K562 (cell line): Measurements from ENCODE around the gene SNX17. TPM values are rescaled to one million over a fixed set of nuclear protein-coding genes. Genes with fewer than 3 reads are reported as not detected.

Source experiments
- CEBPB ChIP-seq: fragments of 450-650 bp; IDR thresholded peaks from 2 replicates; pipeline ENCODE4 v1.6.1; 2016; ENCODE audit warnings: missing genetic modification characterization, missing compliant biosample characterization
- HDAC1 ChIP-seq, 2 experiments: fragments of 450-650 bp; IDR thresholded peaks; 2 replicates each; pipeline ENCODE4 v1.6.1; 2016 to 2017; ENCODE audit warnings: inconsistent platforms in 1 of 2, mild to moderate bottlenecking in 1 of 2, moderate library complexity in 1 of 2
- HIVEP1 ChIP-seq: fragments of 250-450 bp; sonication (Bioruptor Pico); IDR thresholded peaks from 2 replicates; pipeline ENCODE4 v1.4.0; 2020; ENCODE audit warnings: mild to moderate bottlenecking
- MAFK ChIP-seq: IDR thresholded peaks from 2 replicates; pipeline ENCODE4 v1.6.1; 2011; ENCODE audit warnings: low read length, improper control_type of control experiment
- NR3C1 ChIP-seq: sonication (generic); formaldehyde crosslinking; IDR thresholded peaks from 2 replicates; pipeline ENCODE4 v1.8.1; 2022; ENCODE audit warnings: missing genetic modification reagents
- SRSF7 ChIP-seq: fragments of 200-400 bp; formaldehyde crosslinking; optimal IDR thresholded peaks from 2 replicates; pipeline ENCODE3; 2017; ENCODE audit warnings: mild to moderate bottlenecking, low read depth, low read length
- TAF7 ChIP-seq: fragments of 450-650 bp; IDR thresholded peaks from 2 replicates; pipeline ENCODE4 v1.6.1; 2016; ENCODE audit warnings: missing genetic modification characterization, missing compliant biosample characterization
- TRIM28 ChIP-seq: fragments of 450-650 bp; IDR thresholded peaks from 2 replicates; pipeline ENCODE4 v1.6.1; 2017
- ZNF175 ChIP-seq: fragments of 200-800 bp; sonication (Bioruptor generic); IDR thresholded peaks from 2 replicates; pipeline ENCODE4 v1.6.1; 2016; ENCODE audit warnings: low read depth, mild to moderate bottlenecking, missing genetic modification characterization, missing compliant biosample characterization
- ZNF354B ChIP-seq: fragments of 250-450 bp; sonication (Bioruptor Pico); IDR thresholded peaks from 2 replicates; pipeline ENCODE4 v1.4.0; 2020
- polyA plus RNA-seq, 8 experiments: library from polyadenylated mRNA; depleted of rRNA in 4 of 8; stranded (reverse) in 5 of 8; unstranded in 3 of 8; fragments of >200 nt; fragmentation: Nextera tagmentation in 2 of 8; fragmentation: Illumina TruSeq in 1 of 8; extraction: Ambion mirVana in 2 of 8; extraction: Trizol in 1 of 8; gene quantifications; 2 replicates each; pipeline versions ENCODE4 v1.2.1 to v1.2.3, GENCODE V29; 2011 to 2014; ENCODE audit warnings: inconsistent platforms in 1 of 8, missing spikeins in 1 of 8
- total RNA-seq, 7 experiments: library from RNA; depleted of rRNA in 6 of 7; stranded (reverse); fragments of >200 nt in 6 of 7; fragmentation: Illumina TruSeq in 2 of 7; extraction: Trizol in 2 of 7; gene quantifications; 2 replicates each; pipeline versions ENCODE4 v1.2.1 to v1.2.3, GENCODE V29; 2011 to 2021; ENCODE audit warnings: low replicate concordance in 1 of 7
- TF ChIP-seq, protein P1 (sequence below): sonication (generic); formaldehyde crosslinking; IDR thresholded peaks from 2 replicates; pipeline ENCODE4 v1.9.0; 2022; ENCODE audit warnings: mild to moderate bottlenecking, missing genetic modification reagents
- TF ChIP-seq, protein P2 (sequence below), 2 experiments: IDR thresholded peaks; 2 replicates each; pipeline ENCODE4 v1.6.1; 2011; ENCODE audit warnings: borderline replicate concordance in 1 of 2, control low read depth in 1 of 2, low read depth in 1 of 2, low read length in 1 of 2, mild to moderate bottlenecking in 1 of 2, mixed read lengths in 1 of 2, moderate library complexity in 1 of 2; ENCODE audit not compliant: insufficient read depth in 1 of 2, insufficient read length in 1 of 2, poor library complexity in 1 of 2, severe bottlenecking in 1 of 2; ENCODE audit errors: extremely low read depth in 1 of 2
- TF ChIP-seq, protein P3 (sequence below), 2 experiments: fragments of 450-650 bp in 1 of 2; sonication (generic) in 1 of 2; formaldehyde crosslinking in 1 of 2; IDR thresholded peaks; 2 replicates each; pipeline versions ENCODE4 v1.7.1 to v1.9.0; 2016 to 2022; ENCODE audit warnings: inconsistent platforms in 1 of 2, mild to moderate bottlenecking in 1 of 2, missing genetic modification reagents in 1 of 2
- TF ChIP-seq, protein P4 (sequence below): fragments of 450-650 bp; IDR thresholded peaks from 2 replicates; pipeline ENCODE4 v1.6.1; 2014; ENCODE audit warnings: low read depth, mild to moderate bottlenecking, moderate library complexity, borderline replicate concordance

Gene SNX17
- total and polyA plus RNA-seq, 9 of the 15 experiments (the other 6 are each of a cell fraction or from before 2014, with no cell fraction given), result 3.0 to 75.7 (median 54.6) TPM

DNA sequence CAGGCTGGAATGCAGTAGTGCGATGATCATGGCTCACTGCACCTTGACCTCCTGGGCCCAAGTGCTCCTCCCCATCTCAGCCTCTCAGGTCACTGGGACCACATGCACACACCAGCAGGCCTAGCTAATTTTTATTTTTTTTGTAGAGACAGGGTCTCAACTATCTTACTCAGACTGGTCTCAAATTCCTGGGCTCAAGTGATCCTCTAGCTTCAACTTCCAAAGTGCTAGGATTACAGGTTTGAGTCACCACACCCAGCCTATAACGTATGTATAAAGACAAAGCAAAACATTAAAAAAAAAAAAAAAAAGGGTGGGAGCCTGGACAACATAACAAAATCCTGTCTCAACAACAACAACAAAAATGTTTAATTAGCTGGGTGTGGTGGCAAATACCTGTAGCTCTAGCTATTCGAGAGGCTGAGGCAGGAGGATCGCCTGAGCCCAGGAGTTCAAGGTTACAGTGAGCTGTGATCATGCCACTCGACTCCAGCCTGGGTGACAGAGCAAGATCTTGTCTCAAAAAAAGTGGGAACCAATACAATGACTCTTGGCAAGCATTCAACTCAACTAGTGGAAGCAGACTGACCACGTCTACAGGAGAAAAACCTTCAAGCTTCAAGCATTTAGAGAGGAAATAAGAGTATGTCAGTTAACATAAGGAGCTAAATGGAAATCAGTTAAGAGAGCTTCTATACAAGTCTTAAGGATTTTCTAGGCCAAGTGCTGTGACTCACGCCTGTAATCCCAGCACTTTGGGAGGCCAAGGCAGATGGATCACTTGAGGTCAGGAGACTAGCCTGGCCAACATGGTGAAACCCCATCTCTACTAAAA lies 16.4 kb upstream of the SNX17 start (continued):
- peak in 1 of 2 experiments; percentile 55; a peak in 1 of 4 replicates for TF ChIP-seq HDAC1 (IDR thresholded peaks at IDR 0.05)
- TF ChIP-seq, protein P1, sequence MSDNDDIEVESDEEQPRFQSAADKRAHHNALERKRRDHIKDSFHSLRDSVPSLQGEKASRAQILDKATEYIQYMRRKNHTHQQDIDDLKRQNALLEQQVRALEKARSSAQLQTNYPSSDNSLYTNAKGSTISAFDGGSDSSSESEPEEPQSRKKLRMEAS, result no peak
- TF ChIP-seq SRSF7, result no peak
- TF ChIP-seq MAFK, result peak; percentile 51; the same call in 1 of the 2 replicates
- TF ChIP-seq TAF7 (tag), result no peak
- TF ChIP-seq TRIM28, result no peak; the same call in none of the 2 replicates
- TF ChIP-seq NR3C1, result no peak
- no peak for TF ChIP-seq CEBPB
- no peak for TF ChIP-seq HIVEP1 (CRISPR knock-in tag)
- no peak for TF ChIP-seq ZNF354B (CRISPR knock-in tag)
- no peak for TF ChIP-seq ZNF175 (CRISPR knock-in tag)
- TF ChIP-seq, protein P2, sequence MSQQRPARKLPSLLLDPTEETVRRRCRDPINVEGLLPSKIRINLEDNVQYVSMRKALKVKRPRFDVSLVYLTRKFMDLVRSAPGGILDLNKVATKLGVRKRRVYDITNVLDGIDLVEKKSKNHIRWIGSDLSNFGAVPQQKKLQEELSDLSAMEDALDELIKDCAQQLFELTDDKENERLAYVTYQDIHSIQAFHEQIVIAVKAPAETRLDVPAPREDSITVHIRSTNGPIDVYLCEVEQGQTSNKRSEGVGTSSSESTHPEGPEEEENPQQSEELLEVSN (IDR thresholded peaks at IDR 0.05; ENCODE audit: borderline replicate concordance in 1 of 2, extremely low read depth in 1 of 2, insufficient read depth in 1 of 2, insufficient read length in 1 of 2, low read depth in 1 of 2, low read length in 1 of 2, poor library complexity in 1 of 2, severe bottlenecking in 1 of 2), result peak in 1 of 2 experiments; percentile 30
- TF ChIP-seq, protein P3, sequence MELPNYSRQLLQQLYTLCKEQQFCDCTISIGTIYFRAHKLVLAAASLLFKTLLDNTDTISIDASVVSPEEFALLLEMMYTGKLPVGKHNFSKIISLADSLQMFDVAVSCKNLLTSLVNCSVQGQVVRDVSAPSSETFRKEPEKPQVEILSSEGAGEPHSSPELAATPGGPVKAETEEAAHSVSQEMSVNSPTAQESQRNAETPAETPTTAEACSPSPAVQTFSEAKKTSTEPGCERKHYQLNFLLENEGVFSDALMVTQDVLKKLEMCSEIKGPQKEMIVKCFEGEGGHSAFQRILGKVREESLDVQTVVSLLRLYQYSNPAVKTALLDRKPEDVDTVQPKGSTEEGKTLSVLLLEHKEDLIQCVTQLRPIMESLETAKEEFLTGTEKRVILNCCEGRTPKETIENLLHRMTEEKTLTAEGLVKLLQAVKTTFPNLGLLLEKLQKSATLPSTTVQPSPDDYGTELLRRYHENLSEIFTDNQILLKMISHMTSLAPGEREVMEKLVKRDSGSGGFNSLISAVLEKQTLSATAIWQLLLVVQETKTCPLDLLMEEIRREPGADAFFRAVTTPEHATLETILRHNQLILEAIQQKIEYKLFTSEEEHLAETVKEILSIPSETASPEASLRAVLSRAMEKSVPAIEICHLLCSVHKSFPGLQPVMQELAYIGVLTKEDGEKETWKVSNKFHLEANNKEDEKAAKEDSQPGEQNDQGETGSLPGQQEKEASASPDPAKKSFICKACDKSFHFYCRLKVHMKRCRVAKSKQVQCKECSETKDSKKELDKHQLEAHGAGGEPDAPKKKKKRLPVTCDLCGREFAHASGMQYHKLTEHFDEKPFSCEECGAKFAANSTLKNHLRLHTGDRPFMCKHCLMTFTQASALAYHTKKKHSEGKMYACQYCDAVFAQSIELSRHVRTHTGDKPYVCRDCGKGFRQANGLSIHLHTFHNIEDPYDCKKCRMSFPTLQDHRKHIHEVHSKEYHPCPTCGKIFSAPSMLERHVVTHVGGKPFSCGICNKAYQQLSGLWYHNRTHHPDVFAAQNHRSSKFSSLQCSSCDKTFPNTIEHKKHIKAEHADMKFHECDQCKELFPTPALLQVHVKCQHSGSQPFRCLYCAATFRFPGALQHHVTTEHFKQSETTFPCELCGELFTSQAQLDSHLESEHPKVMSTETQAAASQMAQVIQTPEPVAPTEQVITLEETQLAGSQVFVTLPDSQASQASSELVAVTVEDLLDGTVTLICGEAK (IDR thresholded peaks at IDR 0.05), result peak; percentile 78
- TF ChIP-seq, protein P3 (CRISPR knock-in tag; IDR thresholded peaks at IDR 0.05), result 0 out of 2 replicates have a peak, but pooled peaks have one; percentile 54
- TF ChIP-seq, protein P4, sequence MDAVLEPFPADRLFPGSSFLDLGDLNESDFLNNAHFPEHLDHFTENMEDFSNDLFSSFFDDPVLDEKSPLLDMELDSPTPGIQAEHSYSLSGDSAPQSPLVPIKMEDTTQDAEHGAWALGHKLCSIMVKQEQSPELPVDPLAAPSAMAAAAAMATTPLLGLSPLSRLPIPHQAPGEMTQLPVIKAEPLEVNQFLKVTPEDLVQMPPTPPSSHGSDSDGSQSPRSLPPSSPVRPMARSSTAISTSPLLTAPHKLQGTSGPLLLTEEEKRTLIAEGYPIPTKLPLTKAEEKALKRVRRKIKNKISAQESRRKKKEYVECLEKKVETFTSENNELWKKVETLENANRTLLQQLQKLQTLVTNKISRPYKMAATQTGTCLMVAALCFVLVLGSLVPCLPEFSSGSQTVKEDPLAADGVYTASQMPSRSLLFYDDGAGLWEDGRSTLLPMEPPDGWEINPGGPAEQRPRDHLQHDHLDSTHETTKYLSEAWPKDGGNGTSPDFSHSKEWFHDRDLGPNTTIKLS, result peak; percentile 61; the same call in 1 of the 2 replicates
